ENCODE data around the gene PCDH15. TPM values are rescaled to one million over a fixed set of nuclear protein-coding genes. Genes with fewer than 3 reads are reported as not detected.

The PCDH15 gene
- total RNA-seq, 1 experiment from 2014 or later, result 0.61 TPM

GRCh38 chr10:53808677-53809372, 992.2 kb downstream of the PCDH15 start:
- H2BK120ac ChIP-seq (ENCODE audit: low read depth, low read length, poor library complexity, severe bottlenecking), result no peak overlapping the region
- no peak overlapping the region for H2AFZ ChIP-seq (ENCODE audit: low read length)
- no peaks in the 10 kb centered on the region for H3K27me3 ChIP-seq (ENCODE audit: insufficient read depth, low read length)
- H4K8ac ChIP-seq (replicated peaks; ENCODE audit: insufficient read length, low read depth, low read length), result no peak overlapping the region
- DNase-seq, result peak; percentile 30
- no peaks in the 10 kb centered on the region for H3K4me1 ChIP-seq (ENCODE audit: insufficient read depth, low read length)
- no peak overlapping the region for H3K27ac Mint-ChIP-seq
- no peak overlapping the region for H3K27ac ChIP-seq (ENCODE audit: insufficient read length, low read depth, low read length)
- H3T11ph ChIP-seq (ENCODE audit: low read length), result no peak overlapping the region
- H3K14ac ChIP-seq (ENCODE audit: insufficient read depth, low read length), result no peak overlapping the region
- H3K27me3 Mint-ChIP-seq (ENCODE audit: low read depth), result no peaks in the 10 kb centered on the region
- H3K23me2 ChIP-seq (ENCODE audit: insufficient read length, low read depth, low read length, poor library complexity, severe bottlenecking), result no peaks in the 10 kb centered on the region
- no peaks in the 10 kb centered on the region for H3K9me3 ChIP-seq (ENCODE audit: control insufficient read depth, low read depth, low read length)
- no peaks in the 10 kb centered on the region; a peak in 1 of 5 replicates for H3K9me3 Mint-ChIP-seq
- H3K23ac ChIP-seq (ENCODE audit: insufficient read length, low read depth, low read length), result no peak overlapping the region
- H2BK5ac ChIP-seq (ENCODE audit: insufficient read length, low read length), result no peak overlapping the region
- WGBS (ENCODE audit: extremely low coverage, insufficient read length, low lambda C conversion rate), result no CpG with 5 or more reads among the region's 8 CpGs
- H2BK12ac ChIP-seq (ENCODE audit: insufficient read length, low read depth, low read length), result no peak overlapping the region
- H3K79me2 ChIP-seq (ENCODE audit: insufficient read depth, low read length), result no peaks in the 10 kb centered on the region
- no peak overlapping the region for H3K18ac ChIP-seq (ENCODE audit: insufficient read length, low read depth, low read length)
- H4K91ac ChIP-seq (ENCODE audit: insufficient read length, low read depth, low read length), result no peak overlapping the region
- H3K36me3 Mint-ChIP-seq (ENCODE audit: insufficient read depth in 1 of 3, low read depth in 3 of 3), result no peaks in the 10 kb centered on the region; a peak in 2 of 7 replicates
- TF ChIP-seq CTCF (conservative IDR thresholded peaks at IDR 0.05), result peak; percentile 43; the same call in 1 of the 3 replicates
- H2BK20ac ChIP-seq (ENCODE audit: low read depth, low read length, poor library complexity, severe bottlenecking), result no peak overlapping the region
- H3K4ac ChIP-seq (ENCODE audit: low read depth, low read length), result no peak overlapping the region
- no peak overlapping the region for H4K5ac ChIP-seq (ENCODE audit: insufficient read length, low read depth, low read length)
- no peak overlapping the region for H3K56ac ChIP-seq (ENCODE audit: insufficient read length, low read depth, low read length)
- no peaks in the 10 kb centered on the region for H3K79me1 ChIP-seq (ENCODE audit: insufficient read depth, low read depth, low read length, poor library complexity, severe bottlenecking)
- H3K4me1 Mint-ChIP-seq, result peaks cover 4 to 9% of the 10 kb centered on the region in 2 experiments; a peak in 2 of 4 replicates
- no peak overlapping the region for H2AK5ac ChIP-seq (ENCODE audit: insufficient read length, low read length)
- H3K4me2 ChIP-seq (ENCODE audit: insufficient read depth, insufficient read length, low read length), result no peak overlapping the region
- H3K4me3 Mint-ChIP-seq, result no peak overlapping the region
- H4K20me1 ChIP-seq (ENCODE audit: control insufficient read depth, insufficient read depth, insufficient read length), result no peaks in the 10 kb centered on the region
- no peak overlapping the region for H3K9ac ChIP-seq (ENCODE audit: extremely low read depth, insufficient read length, low read length)
- no peak overlapping the region for H2BK15ac ChIP-seq (ENCODE audit: low read depth, low read length)

Measured in H9 (cell line).